Measurements from ENCODE around the gene LTBP1.

Gene LTBP1

GRCh38 chr2:33121416-33121815, 174.7 kb downstream of the LTBP1 start:
- no peak for DNase-seq

DNA sequence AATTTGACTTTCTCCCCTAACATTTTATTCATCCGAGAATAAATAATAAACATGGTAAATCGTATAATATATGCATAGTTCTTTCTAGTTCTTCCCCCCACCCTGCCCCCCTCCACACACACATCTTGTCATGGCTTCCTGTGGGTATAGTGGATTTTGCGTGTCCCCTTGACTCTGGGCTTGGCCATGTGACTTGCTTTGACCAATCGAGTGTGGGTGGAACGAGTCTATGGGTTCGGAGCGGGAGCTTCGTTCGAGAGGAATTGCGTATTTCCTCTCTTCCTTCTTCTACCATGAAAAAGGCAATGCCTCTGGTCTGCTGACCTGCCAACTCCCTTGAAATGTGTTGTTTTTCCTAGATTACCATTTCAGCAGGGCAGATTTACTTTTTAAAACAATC, 175.2 kb downstream of the LTBP1 start:
- no peak for DNase-seq

DNA sequence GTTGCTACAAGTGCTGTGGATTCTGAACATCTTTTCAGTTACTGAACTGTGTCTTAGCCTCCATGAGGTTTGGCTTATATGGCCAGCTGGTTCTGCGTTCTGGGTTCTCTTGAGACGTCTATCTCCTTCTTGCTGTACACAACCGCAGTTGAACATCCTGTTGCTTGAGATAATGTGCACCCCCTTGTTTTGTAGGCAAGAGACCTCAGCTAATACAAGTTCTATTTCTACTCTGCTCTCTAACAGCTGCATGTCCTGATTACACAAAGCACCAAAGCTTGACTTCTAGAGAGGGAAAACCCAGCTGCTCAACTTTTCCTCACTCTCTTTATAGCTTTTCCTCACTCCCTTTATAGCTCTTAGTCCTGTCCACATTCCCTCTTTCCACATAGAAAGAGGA, 176.0 kb downstream of the LTBP1 start:
- no peak for DNase-seq

DNA sequence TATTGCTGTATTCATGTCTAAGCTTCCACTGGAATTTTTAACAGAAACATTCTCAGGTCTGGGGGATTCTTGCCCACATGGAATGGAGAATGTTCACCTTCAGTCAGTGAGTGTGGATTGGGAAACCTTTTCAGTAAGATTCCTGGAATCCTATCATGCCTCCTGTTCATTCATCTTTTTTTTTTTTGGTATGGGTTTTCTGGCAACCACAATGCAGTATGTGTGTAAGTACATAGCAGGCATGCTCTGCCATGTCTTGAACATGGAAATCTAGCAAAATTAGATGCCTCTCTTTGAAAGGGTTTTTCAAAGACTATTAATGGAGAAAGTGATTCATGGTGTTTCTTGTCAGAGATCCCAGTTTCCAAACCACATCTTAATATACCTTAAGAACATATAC, 176.5 kb downstream of the LTBP1 start:
- no peak for DNase-seq

DNA sequence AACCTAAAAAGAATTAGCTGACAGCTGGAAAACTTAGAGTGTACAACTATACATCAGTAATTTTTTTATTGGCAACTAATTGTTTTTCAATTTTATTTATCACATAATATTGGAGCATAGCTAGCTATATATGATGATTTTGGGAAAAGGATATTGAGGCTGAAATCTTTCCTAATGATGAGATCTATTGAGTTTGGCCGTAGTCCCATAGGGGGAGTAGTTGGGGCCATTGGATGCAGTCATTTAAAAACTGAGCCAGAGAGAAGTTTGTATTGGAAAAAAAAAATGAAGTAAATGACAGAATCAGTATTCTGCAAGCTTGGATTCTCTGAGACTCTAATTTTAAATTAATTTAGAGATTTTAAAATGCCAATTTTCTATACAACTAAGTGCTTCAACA, 179.8 kb downstream of the LTBP1 start:
- DNase-seq = no peak

GRCh38 chr2:33126958-33127357, 180.2 kb downstream of the LTBP1 start:
- no peak for DNase-seq

GRCh38 chr2:33129263-33130053, 182.7 kb downstream of the LTBP1 start:
- DNase-seq = no peak

- DNase-seq = no peak
These were observed 183.3 kb downstream of the LTBP1 start for GRCh38 chr2:33130054-33130447.

DNA sequence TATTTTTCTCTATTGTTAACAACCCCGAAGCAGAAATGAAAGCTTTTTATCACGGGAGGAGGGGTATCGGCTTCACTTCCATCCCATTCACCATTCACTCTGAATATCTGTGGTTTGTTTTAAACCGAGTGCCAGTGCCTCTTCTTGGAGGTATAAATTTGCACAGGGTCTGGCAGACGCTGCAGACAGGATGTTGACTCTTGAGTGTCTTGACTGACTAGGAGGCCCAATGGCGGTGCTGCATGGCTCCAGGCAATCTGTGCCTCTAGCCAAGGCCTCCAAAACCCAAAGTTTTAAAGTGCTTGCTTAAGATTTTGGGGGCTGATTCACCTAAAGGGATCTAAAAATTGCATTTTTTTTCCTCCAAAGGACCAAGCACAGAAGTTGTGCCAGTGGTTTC, 183.8 kb downstream of the LTBP1 start:
- DNase-seq = no peak

DNA sequence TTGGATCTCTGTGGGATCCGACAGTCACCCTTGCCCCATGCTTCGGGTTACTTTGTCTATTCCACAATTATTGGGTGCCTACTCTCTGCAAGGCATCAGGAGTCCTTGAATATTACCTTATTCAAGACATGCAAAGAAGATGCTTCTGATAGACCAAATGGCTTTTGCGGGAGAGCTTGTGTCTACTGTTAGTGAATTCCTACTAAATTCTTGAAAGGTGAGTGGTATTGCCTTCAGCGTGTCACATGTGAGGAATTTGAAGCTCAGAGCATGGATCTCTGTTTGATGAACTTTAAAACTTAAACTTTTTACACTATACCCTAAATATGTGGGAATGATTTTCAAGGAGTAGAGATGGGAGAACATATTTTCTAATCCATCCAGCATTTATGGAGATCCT, 184.4 kb downstream of the LTBP1 start:
- DNase-seq = no peak

DNA sequence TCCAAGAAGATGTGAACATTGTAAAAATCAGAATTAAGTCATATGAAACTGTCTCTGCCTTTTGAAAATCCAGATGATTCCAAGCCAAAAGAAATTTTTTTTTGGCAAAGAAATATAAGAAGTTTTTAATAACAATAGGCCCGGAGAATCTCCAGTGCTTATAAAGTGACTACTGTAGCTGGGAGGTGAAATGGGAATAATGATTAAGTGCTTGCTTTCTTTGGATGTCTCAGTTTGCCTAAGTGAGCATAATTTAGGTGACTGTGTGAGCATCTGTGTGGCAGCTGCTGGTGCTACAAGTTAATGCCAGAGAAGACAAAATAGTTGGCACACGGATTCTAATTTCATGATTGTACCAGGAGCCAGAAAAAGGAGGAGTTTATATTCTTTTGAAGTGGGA, 185.0 kb downstream of the LTBP1 start:
- no peak for DNase-seq

- no peak for DNase-seq
These were observed 186.8 kb downstream of the LTBP1 start for GRCh38 chr2:33133454-33133952.

DNA sequence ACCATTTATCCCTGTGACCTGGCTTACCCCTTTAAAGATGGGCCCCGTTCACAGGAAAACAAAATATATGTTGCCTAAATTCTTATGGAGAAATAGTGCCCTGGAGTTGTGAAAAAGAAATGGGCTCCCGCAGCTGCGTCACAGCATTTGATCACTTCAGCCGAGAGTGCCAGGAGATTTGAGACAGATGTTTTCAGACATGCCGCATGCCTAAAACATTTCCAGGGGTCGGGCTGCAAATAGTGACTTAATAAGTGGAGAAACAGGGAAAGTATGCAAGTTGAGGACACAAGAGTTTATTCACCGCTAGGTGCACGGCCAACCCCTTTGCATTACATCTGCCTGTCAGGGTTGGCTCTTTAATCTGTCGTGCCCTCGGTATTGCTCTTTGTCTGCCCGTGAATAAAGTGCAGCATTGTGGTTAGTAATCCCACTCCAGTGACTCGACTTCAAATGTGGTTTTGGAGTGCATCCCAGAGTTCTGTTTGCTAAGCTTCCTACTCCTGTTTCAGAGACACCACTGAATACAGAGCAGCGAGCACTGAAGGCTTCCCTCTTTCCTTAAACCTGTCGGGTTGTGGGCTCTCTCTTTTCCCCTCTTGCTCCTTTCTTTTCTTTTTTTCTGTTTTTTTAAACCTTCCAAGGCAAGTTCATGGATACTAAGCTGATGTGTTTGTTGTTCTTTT, 187.5 kb downstream of the LTBP1 start:
- DNase-seq = no peak

DNA sequence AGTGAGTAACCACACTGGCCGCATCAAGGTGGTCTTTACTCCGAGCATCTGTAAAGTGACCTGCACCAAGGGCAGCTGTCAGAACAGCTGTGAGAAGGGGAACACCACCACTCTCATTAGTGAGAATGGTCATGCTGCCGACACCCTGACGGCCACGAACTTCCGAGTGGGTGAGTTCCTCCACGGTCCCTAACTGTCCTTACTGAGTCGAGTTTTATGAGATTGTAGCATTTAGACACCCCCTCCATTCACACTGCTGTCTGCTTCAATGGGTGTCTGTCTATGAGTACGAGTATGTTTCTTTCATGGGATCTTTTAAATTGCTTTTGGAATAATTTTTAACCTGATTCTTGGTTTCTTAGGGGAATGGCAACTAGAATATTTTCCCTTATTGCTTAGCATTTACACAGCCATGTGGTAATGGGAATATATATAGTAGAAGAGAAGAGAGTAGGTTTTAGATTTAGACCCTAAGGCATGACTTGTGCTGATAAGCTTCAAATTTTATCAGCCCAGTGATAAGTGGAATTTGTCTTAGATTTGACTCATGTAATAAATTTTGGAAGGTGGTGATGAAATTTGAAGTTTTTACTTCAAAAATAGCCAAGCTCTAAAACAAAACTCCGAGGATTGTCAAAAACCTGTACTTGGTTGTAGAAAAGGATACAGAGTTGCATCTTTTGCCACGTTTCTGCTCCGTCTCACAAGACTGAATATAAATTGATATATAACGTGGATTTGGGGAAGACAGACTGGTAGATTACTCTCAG, 188.2 kb downstream of the LTBP1 start:
- no peak for DNase-seq

- no peak for DNase-seq
These were observed 188.9 kb downstream of the LTBP1 start for GRCh38 chr2:33135645-33136044.

DNA sequence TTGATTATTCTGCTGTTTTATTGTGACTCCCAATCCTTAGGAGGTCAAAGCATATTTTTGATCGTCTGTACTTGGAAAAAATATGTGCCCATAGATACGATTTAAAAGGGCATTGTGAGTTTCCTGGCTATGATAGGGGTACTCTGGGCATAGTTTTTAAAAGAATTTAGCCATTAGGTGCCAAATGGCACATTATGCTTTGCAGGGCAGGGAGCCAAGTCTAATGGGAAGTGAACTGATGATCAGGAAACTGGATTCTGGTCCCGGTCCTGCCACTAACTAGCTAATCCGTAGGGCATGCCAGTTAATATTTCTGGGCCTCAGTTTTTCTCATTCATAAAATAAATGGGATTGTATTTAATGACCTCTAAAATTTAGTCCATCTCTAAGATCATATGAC, 189.3 kb downstream of the LTBP1 start:
- no peak for DNase-seq

- no peak for DNase-seq
These were observed 189.8 kb downstream of the LTBP1 start for GRCh38 chr2:33136566-33136965.

DNA sequence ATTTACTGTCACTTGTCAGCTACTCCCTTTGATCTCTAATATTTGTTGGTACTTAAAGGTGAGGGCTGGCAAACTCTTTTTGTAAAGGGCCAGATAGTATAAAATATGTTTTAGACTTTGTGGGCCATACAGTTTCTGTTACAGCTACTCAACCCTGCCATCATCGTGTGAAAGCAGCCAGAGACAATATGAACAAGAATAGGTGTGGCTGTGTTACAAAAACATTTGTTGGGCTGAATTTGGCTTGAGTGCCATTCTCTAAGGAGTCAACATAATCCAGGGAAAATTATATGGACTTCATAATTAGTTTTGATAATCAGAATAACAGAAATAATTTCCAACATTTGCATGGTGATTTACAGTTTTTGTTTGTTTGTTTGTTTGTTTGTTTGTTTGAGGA, 190.6 kb downstream of the LTBP1 start:
- DNase-seq = no peak

DNA sequence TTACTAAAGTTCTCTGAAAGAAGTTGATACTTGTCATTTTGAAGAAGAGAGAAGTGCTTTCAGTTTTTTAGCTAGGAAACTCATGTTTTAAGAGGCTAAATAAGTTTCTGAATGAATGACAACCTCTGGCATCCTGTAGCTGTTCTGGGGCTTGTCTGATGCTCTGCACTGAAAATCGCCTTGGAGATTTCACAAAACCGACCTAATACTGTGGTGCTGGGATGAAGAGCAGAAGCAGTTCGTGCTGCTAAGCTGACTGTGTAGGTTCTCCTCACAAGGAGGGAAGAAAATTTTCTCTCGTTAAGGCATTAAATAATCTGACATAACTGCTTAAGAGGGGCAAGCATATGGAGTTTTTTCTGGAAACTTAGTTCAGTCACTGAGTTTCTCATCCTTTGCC, 193.2 kb downstream of the LTBP1 start:
- no peak for DNase-seq

GRCh38 chr2:33141476-33141875, 194.7 kb downstream of the LTBP1 start:
- no peak for DNase-seq

DNA sequence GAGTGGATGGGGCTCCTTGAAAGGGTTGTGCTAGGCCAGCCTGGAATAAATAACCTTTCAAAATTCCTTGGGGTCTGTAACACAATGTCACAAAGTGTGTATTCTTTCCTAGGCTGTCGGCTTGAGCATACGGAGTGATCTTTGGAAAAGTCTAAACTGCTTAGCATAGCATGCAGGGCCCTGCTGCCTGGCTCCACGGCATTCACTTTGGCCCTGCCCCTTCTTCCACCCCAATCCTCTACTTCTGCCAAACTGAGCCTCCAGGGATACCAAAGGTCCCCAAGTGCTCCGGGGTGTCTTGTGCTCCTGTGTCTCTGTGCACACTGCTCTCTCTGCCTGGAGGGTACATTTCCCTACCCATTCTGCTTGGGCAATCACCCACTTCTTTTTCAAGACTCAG, 196.1 kb downstream of the LTBP1 start:
- DNase-seq = no peak

- DNase-seq = no peak
These were observed 197.5 kb downstream of the LTBP1 start for GRCh38 chr2:33144243-33144642.

- DNase-seq = no peak
These were observed 198.7 kb downstream of the LTBP1 start for GRCh38 chr2:33145459-33145858.

GRCh38 chr2:33146102-33146501, 199.3 kb downstream of the LTBP1 start:
- no peak for DNase-seq

All from NCI-H774 (cell line).